ENCODE data around the gene KIF3B. TPM values are rescaled to one million over a fixed set of nuclear protein-coding genes. Genes with fewer than 3 reads are reported as not detected.

KIF3B gene
- total and polyA plus RNA-seq, 2 of the 13 experiments (the other 11 are each of a cell fraction or from before 2014, with no cell fraction given), result 23.6 to 28.8 TPM

- TF ChIP-seq, protein P1, sequence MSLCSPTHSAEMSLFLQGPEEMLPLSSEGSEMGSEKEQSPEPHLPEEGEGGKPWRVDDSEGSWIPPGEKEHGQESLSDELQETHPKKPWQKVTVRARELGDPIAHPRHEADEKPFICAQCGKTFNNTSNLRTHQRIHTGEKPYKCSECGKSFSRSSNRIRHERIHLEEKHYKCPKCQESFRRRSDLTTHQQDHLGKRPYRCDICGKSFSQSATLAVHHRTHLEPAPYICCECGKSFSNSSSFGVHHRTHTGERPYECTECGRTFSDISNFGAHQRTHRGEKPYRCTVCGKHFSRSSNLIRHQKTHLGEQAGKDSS (CRISPR knock-in tag; IDR thresholded peaks at IDR 0.05; ENCODE audit: borderline replicate concordance, low read depth), result 0 out of 2 replicates have a peak, but pooled peaks have one; percentile 63
- TF ChIP-seq HNRNPH1 (optimal IDR thresholded peaks at IDR 0.05; ENCODE audit: low read depth, low read length) (no peak), ZNF18 (CRISPR knock-in tag; IDR thresholded peaks at IDR 0.05; ENCODE audit: insufficient replicate concordance) (no peak), ZNF792 (CRISPR knock-in tag; IDR thresholded peaks at IDR 0.05) (no peak), ZHX2 (IDR thresholded peaks at IDR 0.05; ENCODE audit: low read depth) (no peak), ZHX2 (CRISPR knock-in tag; IDR thresholded peaks at IDR 0.05; ENCODE audit: borderline replicate concordance) (no peak), KDM3A (CRISPR knock-in tag; IDR thresholded peaks at IDR 0.05; ENCODE audit: low read depth) (no peak), ZNF143 (CRISPR knock-in tag; IDR thresholded peaks at IDR 0.05) (no peak), ZNF251 (CRISPR knock-in tag; IDR thresholded peaks at IDR 0.05) (no peak), MED8 (CRISPR knock-in tag; IDR thresholded peaks at IDR 0.05; ENCODE audit: insufficient replicate concordance) (no peak), ZNF713 (CRISPR knock-in tag; IDR thresholded peaks at IDR 0.05) (no peak)
- TF ChIP-seq, protein P2, sequence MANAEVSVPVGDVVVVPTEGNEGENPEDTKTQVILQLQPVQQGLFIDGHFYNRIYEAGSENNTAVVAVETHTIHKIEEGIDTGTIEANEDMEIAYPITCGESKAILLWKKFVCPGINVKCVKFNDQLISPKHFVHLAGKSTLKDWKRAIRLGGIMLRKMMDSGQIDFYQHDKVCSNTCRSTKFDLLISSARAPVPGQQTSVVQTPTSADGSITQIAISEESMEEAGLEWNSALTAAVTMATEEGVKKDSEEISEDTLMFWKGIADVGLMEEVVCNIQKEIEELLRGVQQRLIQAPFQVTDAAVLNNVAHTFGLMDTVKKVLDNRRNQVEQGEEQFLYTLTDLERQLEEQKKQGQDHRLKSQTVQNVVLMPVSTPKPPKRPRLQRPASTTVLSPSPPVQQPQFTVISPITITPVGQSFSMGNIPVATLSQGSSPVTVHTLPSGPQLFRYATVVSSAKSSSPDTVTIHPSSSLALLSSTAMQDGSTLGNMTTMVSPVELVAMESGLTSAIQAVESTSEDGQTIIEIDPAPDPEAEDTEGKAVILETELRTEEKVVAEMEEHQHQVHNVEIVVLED (CRISPR knock-in tag; IDR thresholded peaks at IDR 0.05; ENCODE audit: borderline replicate concordance), result no peak
- TF ChIP-seq, protein P3, sequence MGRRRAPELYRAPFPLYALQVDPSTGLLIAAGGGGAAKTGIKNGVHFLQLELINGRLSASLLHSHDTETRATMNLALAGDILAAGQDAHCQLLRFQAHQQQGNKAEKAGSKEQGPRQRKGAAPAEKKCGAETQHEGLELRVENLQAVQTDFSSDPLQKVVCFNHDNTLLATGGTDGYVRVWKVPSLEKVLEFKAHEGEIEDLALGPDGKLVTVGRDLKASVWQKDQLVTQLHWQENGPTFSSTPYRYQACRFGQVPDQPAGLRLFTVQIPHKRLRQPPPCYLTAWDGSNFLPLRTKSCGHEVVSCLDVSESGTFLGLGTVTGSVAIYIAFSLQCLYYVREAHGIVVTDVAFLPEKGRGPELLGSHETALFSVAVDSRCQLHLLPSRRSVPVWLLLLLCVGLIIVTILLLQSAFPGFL (CRISPR knock-in tag; IDR thresholded peaks at IDR 0.05), result no peak
- TF ChIP-seq, protein P4, sequence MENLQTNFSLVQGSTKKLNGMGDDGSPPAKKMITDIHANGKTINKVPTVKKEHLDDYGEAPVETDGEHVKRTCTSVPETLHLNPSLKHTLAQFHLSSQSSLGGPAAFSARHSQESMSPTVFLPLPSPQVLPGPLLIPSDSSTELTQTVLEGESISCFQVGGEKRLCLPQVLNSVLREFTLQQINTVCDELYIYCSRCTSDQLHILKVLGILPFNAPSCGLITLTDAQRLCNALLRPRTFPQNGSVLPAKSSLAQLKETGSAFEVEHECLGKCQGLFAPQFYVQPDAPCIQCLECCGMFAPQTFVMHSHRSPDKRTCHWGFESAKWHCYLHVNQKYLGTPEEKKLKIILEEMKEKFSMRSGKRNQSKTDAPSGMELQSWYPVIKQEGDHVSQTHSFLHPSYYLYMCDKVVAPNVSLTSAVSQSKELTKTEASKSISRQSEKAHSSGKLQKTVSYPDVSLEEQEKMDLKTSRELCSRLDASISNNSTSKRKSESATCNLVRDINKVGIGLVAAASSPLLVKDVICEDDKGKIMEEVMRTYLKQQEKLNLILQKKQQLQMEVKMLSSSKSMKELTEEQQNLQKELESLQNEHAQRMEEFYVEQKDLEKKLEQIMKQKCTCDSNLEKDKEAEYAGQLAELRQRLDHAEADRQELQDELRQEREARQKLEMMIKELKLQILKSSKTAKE (CRISPR knock-in tag; IDR thresholded peaks at IDR 0.05; ENCODE audit: borderline replicate concordance), result no peak
Measured at GRCh38 chr20:32244150-32244823, 33.2 kb upstream of the KIF3B start (continued).
